SU-DHL-6 (cell line): ENCODE data around the gene ESRRA.

Experiments
- H2AFZ ChIP-seq: fragments of 200-600 bp; sonication (generic); 2 replicates; pipeline ENCODE4 v1.6.1; 2014; ENCODE audit warnings: low read depth, mild to moderate bottlenecking, moderate library complexity, mixed read lengths, antibody characterized with exemption, low read length; ENCODE audit not compliant: severe bottlenecking
- H3F3A ChIP-seq: fragments of 200-600 bp; shearing (Covaris generic); 2 replicates; pipeline ENCODE4 v1.6.0; 2016; ENCODE audit warnings: antibody characterized with exemption, mild to moderate bottlenecking; ENCODE audit not compliant: insufficient read depth
- H3K27ac ChIP-seq: fragments of 200-600 bp; sonication (generic); 2 replicates; pipeline ENCODE4 v1.5.1; 2016; ENCODE audit warnings: low read depth, mild to moderate bottlenecking, low read length, moderate library complexity, mixed read lengths
- H3K27me3 ChIP-seq: fragments of 200-600 bp; sonication (generic), shearing (Covaris generic); 2 replicates; pipeline ENCODE4 v1.6.0; 2014; ENCODE audit warnings: mild to moderate bottlenecking, low read length
- H3K36me3 ChIP-seq: fragments of 200-600 bp; sonication (generic); 2 replicates; pipeline ENCODE4 v1.6.1; 2014; ENCODE audit warnings: mild to moderate bottlenecking, low read length, mixed read lengths
- H3K4me2 ChIP-seq: fragments of 300-600, 200-600 bp; shearing (Covaris generic), sonication (generic); 2 replicates; pipeline ENCODE4 v1.6.0; 2014; ENCODE audit warnings: low read length, low read depth, mild to moderate bottlenecking; ENCODE audit not compliant: poor library complexity, severe bottlenecking
- H3K4me3 ChIP-seq: fragments of 200-600 bp; sonication (generic); 2 replicates; pipeline ENCODE4 v1.5.1; 2014; ENCODE audit warnings: antibody characterized with exemption, low read length, mild to moderate bottlenecking, mixed read lengths; ENCODE audit not compliant: insufficient read depth, poor library complexity, severe bottlenecking
- H3K79me2 ChIP-seq: fragments of 200-600 bp; sonication (generic); 2 replicates; pipeline ENCODE4 v1.6.1; 2014; ENCODE audit warnings: mild to moderate bottlenecking, low read length, moderate library complexity; ENCODE audit not compliant: insufficient read depth
- H3K9ac ChIP-seq: fragments of 200-600 bp; sonication (generic); 2 replicates; pipeline ENCODE4 v1.7.0; 2014; ENCODE audit warnings: mild to moderate bottlenecking, low read length
- H3K9me2 ChIP-seq: fragments of 200-600 bp; sonication (generic); replicated peaks from 2 replicates; pipeline ENCODE4 v1.6.1; 2014; ENCODE audit warnings: low read length; ENCODE audit not compliant: insufficient read depth
- H3K9me3 ChIP-seq: fragments of 200-600 bp; sonication (generic); 2 replicates; pipeline ENCODE4 v1.6.1; 2014; ENCODE audit warnings: low read length, mixed read lengths; ENCODE audit not compliant: insufficient read depth
- H4K20me1 ChIP-seq: fragments of 200-600 bp; sonication (generic); 2 replicates; pipeline ENCODE4 v1.6.1; 2014; ENCODE audit warnings: low read depth, mild to moderate bottlenecking, antibody characterized with exemption, low read length, moderate library complexity, mixed read lengths
- CTCF ChIP-seq: fragments of 200-600 bp; sonication (generic); IDR thresholded peaks from one replicate; pipeline ENCODE4 v1.5.1; 2017; ENCODE audit warnings: antibody characterized with exemption, mild to moderate bottlenecking, low read length, moderate library complexity; ENCODE audit not compliant: insufficient read depth, poor library complexity, severe bottlenecking
- EZH2phosphoT487 ChIP-seq: fragments of 200-600 bp; sonication (generic), shearing (Covaris generic); conservative IDR thresholded peaks from 2 replicates; pipeline ENCODE4 v1.6.1; 2018; ENCODE audit warnings: mild to moderate bottlenecking, antibody characterized with exemption, low read length, moderate library complexity, mixed read lengths

ESRRA gene

GRCh38 chr11:64348383-64349024 is 43.2 kb downstream of the ESRRA start:
- no peak for TF ChIP-seq CTCF
- TF ChIP-seq EZH2phosphoT487: no peak
- Histone ChIP-seq H2AFZ (no peak overlapping the region), H3K79me2 (no peaks in the 10 kb centered on the region), H4K20me1 (no peaks in the 10 kb centered on the region), H3K27ac (no peak overlapping the region), H3K4me3 (no peak overlapping the region), H3K4me2 (no peak overlapping the region), H3K9ac (no peak overlapping the region), H3K9me3 (no peaks in the 10 kb centered on the region), H3K36me3 (no peaks in the 10 kb centered on the region), H3K27me3 (no peaks in the 10 kb centered on the region), H3K9me2 (no peaks in the 10 kb centered on the region), H3F3A (no peaks in the 10 kb centered on the region)

DNA sequence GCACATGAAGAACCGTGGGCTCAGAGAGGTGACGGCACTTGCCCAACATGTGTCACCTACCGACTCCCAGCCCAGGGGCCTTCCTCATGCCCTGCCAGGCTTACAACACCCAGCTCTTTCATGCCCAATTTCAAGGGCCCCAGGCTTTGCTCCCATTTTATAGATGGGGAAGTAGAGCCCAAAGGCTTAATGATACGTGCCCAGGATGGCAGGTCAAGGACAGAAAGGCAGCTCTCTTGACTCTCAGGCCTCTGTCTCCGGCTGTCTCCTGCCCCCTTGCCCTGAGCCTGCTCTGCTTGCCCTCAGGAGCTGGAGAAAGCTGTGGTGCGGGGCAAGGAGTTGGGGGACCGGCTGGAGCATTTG is 43.7 kb downstream of the ESRRA start:
- H3K27ac ChIP-seq: no peak overlapping the region
- H3K9ac ChIP-seq: no peak overlapping the region
- H2AFZ ChIP-seq: no peak overlapping the region
- no peak overlapping the region for H3K4me2 ChIP-seq
- no peaks in the 10 kb centered on the region for H3K9me3 ChIP-seq
- no peaks in the 10 kb centered on the region for H3K9me2 ChIP-seq
- no peaks in the 10 kb centered on the region for H3K27me3 ChIP-seq
- no peaks in the 10 kb centered on the region for H4K20me1 ChIP-seq
- TF ChIP-seq CTCF (no peak), EZH2phosphoT487 (no peak)
- no peaks in the 10 kb centered on the region for H3K79me2 ChIP-seq
- H3K36me3 ChIP-seq: no peaks in the 10 kb centered on the region
- H3F3A ChIP-seq: no peaks in the 10 kb centered on the region
- H3K4me3 ChIP-seq: no peak overlapping the region

DNA sequence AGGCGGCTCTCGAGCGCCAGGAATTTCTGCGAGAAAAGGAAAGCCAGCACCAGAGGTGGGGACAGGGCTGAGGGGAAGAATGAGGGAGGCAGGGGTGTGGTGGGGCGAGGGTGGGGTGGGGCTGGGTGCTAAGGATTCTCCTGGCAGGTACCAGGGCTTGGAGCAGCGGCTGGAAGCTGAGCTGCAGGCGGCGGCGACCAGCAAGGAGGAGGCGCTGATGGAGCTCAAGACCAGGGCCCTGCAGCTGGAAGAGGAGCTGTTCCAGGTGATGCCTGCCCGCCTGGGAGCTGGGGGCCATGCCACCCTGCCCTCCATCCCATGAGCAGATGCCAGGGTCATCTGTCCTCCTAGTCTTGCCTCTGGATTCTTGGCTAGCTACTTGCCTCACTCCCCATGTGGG is 44.1 kb downstream of the ESRRA start:
- no peak for TF ChIP-seq EZH2phosphoT487
- H3F3A ChIP-seq: no peaks in the 10 kb centered on the region
- no peak overlapping the region for H3K9ac ChIP-seq
- no peak overlapping the region for H3K4me2 ChIP-seq
- H3K4me3 ChIP-seq: no peak overlapping the region
- no peaks in the 10 kb centered on the region for H4K20me1 ChIP-seq
- H3K79me2 ChIP-seq: no peaks in the 10 kb centered on the region
- no peaks in the 10 kb centered on the region for H3K36me3 ChIP-seq
- no peak overlapping the region for H2AFZ ChIP-seq
- no peaks in the 10 kb centered on the region for H3K9me3 ChIP-seq
- no peak overlapping the region for H3K27ac ChIP-seq
- no peaks in the 10 kb centered on the region for H3K9me2 ChIP-seq
- no peaks in the 10 kb centered on the region for H3K27me3 ChIP-seq

DNA sequence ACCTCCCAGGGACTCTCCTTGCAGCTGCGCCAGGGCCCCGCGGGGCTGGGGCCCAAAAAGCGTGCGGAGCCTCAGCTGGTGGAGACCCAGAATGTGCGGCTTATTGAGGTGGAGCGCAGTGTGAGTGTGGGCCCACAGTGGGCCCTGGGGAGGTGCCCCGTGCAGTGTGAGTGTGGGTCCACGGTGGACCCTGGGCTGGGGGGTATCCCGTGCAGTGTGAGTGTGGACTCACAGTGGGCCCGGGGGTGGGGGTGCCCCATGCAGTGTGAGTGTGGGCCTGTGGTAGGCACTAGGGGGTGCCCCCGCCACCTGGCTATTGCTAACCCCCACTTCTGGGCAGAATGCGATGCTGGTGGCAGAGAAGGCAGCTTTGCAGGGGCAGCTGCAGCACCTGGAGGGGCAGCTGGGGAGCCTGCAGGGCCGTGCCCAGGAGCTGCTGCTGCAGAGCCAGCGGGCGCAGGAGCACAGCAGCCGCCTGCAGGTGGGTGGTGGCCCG is 45.9 kb downstream of the ESRRA start:
- Histone ChIP-seq H3K9ac (no peak overlapping the region), H3K4me3 (no peak overlapping the region)

More for the DNA sequence above, 45.9 kb downstream of the ESRRA start:
- no peaks in the 10 kb centered on the region for H3F3A ChIP-seq
- H3K9me2 ChIP-seq: no peaks in the 10 kb centered on the region
- no peaks in the 10 kb centered on the region for H3K9me3 ChIP-seq
- no peaks in the 10 kb centered on the region for H4K20me1 ChIP-seq
- no peak overlapping the region for H3K27ac ChIP-seq
- no peaks in the 10 kb centered on the region for H3K79me2 ChIP-seq
- no peak overlapping the region for H2AFZ ChIP-seq
- no peaks in the 10 kb centered on the region for H3K27me3 ChIP-seq
- H3K36me3 ChIP-seq: no peaks in the 10 kb centered on the region
- no peak overlapping the region for H3K4me2 ChIP-seq
- TF ChIP-seq EZH2phosphoT487 (no peak), CTCF (no peak)
